ENCODE results near the gene AK9. TPM values are rescaled to one million over a fixed set of nuclear protein-coding genes. Genes with fewer than 3 reads are reported as not detected.
"Not testable (repeated sequence)": the region's sequence is repeated elsewhere in the genome, so short reads cannot be mapped to it uniquely, and the experiment has no call there.

AK9 gene
- total RNA-seq, 1 donor from 2014 or later = 5.8 TPM

DNA sequence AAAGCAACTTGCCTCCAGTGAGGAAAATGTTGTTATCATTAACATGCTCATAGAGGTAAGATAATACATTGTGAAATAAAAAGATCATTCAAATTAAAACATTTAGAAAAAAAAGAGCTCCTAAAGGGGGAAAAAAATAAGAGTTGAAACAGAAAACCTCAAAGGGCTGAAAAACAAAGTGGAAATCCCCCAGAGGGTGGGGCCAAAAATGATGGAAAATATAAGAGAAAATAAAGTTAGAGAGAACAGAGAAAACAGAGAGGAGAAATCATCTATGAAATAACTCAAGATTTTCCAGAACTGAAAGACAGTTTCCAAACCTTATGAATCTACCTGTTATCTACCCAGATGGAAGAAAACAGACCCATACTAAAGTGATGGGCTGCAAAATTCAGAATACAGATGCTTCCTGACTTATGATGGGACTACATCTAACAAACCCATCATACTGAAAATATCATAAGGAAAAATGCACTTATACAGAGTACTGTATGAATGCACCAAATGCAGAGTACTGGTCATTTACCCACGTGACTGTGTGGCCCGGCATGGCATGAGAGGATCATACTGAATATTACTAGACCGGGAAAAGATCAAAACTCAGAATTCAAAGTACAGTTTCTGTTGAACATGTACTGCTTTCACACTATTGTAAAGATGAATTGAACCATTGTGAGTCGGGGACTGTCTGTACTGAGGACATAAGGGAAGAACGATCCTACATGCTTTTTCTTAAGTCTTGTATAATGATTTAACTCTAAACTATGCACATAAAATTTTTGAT, 212.0 kb downstream of the AK9 start:
- no peak for DNase-seq

DNA sequence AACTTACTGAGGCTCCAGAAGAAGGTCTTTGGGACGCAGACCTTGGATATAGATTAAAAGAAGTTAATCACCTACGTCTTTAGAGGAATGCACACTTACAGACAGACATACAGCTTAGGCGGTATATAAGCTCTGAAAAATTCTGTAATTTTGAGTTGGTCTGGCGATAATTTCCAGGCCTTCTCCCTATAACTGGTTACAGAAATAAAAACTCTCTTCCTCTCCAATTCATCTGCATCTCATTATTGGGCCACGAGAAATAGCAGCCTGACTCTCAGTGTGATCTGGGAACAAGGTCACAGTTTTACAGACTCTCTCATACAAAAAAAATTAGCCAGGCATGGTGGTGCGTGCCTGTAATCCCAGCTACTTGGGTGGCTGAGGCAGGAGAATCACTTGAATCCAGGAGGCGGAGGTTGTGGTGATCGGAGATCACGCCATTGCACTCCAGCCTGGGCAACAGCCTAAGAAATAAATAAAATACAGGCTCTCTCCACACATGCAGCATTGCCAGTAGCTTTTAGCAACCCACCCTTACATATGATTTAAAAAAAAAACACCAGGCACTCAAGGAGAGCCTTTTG, 212.7 kb downstream of the AK9 start:
- peak; percentile 16 for DNase-seq

DNA sequence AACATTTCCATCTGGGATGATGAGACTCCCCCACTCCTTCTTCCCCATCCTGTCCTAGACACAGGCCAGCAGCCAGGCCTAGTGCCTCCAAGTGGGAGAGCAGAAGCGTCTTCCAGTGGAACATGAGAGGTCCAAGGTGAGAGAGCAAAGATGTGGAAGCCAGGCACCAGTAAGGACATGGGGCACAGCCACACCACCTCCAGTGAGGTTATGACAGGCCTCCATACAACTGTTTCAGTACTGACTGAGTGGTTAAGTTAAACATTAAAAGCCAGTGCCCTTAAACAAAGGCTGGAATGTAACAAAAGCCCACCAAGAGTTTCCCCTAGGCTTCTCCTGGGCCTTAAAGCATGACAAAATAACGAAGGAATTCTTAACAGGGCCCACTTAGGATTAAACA, 213.3 kb downstream of the AK9 start:
- DNase-seq = no peak

DNA sequence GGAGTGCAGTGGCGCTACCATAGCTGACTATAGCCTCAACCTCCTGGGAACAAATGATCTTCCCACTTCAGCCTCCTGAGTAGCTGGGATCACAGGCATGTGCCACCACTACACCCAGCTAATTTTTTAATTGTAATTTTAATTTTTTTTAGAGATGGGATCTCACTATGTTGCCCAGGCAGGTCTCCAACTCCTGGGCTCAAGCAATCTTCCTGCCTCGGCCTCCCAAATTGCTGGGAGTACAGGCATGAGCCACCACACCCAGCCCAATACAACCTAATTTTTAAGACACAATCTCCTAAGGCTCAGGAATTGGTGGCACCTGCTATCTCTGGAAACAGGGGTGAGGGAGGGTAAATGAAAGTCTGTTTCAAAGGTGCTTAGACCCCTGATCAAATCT, 213.8 kb downstream of the AK9 start:
- DNase-seq = no peak

DNA sequence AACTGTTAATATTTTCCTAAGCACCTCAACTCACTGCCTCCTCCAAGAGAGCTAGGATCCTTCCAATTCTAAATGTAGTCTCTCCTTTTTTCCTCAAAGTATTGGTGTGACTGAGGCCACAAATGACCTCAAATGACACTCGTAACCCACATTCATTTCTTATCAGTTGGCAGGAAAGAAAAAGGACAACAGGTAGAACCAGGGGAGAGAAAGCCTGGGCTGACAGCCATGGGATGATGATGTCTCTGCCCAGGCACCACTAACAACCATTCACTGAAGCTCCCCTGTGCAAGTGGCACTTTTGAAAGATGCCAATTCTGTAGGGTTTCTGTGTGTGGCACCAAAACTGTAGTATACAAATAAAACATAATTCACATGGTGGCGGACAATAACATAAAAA, 215.4 kb downstream of the AK9 start:
- no peak for DNase-seq

DNA sequence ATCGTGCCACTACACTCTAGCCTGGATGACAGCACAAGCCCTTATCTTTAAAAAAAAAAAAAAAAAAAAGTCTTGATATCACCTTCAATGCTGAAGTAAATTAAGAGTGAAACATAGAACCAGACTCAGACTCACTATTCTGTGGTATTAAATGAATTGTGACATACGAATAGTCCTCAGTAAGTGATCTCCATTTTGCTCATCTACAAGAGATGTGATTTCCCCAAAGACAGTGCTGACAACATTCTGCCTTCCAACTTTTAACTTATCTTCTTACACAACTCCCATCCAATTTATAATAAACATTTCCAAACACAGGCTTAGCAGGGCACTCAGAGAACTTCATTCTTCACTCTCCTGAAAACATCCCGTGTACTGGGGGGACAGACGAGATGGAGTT, 216.0 kb downstream of the AK9 start:
- no peak for DNase-seq

DNA sequence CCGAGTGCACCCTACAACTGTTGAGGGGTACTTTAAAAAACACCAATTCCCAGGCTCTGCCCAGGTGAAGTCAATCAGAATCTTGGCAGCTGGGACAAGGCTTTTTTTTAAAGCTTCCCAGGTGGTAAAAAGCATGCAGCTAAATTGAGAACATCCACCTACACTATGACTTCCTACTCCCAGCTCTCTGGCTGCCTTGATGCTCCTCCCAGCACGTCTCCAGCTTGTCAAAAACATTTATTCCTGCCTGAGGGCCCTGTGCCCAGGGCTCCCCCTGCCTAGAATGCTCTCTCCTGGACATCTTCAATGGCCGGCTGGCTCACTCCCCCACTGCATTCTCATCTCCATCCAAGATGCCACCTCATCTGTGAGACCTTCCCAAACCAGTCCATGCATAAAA, 217.9 kb downstream of the AK9 start:
- no peak for DNase-seq

DNA sequence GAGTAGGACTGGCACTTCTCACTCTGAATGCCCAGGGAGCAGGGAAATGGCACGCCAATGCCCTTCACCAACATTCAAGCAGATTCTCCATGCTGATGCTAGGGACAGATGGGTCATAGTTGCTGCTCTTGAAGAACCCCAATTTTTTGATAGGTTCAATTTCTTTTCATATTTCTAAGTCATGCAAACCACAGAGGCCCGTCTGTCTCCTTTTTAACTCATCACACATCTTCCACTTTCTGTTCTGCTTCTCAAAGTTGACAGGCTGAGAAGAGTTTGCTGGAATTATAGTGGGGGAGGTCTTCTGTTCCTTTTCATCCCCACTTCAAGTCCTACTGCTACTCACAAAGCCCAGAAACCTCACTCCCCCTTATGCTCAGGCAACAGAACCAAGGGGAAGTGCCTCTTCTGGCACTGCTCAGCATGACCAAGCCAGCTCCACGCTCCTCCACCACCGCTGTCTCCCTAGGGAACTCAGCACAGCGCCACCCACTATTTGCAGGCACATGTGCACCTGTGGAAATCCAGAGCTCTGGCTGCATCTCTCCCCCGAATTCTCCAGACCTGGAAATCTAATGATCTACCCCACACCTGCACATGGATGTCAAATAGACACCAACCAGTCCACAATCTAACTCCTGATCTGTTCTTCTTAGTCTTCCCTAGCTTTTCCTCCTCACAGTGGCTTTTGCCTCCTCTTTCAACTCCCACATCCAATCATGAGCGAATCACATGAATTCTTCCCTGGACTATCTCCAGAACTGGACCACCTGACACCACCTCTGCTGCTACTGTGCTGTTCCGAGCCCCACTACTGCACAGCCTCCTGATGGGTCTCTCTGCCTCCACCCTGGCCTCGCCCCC, 218.6 kb downstream of the AK9 start:
- no peak for DNase-seq

DNA sequence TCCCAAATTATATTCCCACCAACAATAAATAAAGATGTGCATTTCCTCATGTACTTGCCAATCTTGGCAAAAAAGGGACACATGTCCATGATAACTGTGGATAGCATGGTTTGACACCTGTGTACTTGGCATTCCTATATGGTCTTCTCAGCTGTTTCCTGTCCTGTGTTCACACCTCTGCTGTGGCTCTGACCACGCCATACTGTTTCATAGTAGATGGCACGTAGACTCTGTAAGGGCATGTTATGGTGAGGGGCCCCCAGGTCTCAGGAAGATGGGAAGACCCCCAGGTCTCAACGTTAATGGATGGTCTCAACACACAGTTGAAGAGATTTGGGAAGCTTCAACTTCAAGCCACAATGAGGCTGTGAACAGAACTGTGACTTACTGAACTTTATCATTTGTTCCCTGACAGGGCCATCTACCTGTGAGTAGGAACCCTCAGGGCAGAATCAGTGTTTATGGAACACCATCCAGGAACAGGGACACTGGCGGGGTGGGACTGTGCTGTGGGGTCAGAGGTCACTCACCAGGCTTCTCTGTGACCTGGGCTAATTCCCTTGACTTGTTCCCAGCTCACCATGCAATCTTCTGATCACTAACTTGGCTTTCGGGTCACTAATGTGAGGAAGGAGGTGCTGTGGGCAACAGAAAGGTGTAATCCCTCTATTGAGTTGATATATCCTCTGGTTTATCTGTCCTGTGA, 219.7 kb downstream of the AK9 start:
- DNase-seq = no peak

DNA sequence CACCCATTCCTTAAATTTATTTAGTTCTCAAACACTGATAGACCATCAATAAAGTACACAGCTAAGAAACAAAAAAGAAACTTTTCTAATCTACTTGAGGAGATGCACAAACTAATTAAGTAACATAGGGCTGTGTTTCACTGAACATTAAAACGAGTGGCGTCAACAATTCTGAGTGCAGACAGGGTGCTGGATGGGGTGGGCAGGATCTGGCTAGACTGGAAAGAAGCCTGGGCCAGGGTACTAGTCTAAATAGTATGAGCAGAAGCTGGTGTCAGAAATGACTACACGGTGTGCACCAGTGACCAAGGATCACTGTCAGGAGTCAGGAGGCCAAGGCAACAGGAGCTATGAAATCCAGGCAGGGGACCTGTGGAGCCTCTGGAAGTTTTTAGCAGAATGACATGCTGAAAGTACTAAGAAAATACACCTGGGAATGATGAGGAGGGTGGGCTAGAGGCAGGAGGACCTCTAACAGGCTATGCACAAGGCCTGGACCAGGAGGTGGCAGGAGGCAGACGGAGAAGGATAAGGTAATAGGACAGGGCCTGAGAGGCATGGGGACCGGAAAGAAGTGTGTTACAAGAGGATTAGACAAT, 221.3 kb downstream of the AK9 start:
- DNase-seq = no peak

DNA sequence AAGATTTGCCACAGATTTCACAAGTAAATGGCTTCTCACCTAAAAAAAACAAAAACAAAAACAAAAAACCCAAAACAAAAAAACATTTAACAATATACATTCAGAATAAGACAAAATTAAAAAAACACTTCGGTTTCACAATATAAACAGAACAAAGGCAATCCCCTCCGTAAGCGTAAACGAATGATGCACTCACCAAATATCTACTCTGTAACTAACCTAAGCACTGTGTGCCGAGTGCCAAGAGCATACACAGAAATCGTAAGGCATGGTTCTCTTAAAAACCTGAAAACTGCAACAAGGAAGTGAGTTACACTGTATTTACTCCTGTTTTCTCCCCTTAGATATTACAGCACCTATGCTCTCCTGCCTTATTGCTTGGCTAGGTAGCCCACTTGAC, 223.3 kb downstream of the AK9 start:
- no peak for DNase-seq

DNA sequence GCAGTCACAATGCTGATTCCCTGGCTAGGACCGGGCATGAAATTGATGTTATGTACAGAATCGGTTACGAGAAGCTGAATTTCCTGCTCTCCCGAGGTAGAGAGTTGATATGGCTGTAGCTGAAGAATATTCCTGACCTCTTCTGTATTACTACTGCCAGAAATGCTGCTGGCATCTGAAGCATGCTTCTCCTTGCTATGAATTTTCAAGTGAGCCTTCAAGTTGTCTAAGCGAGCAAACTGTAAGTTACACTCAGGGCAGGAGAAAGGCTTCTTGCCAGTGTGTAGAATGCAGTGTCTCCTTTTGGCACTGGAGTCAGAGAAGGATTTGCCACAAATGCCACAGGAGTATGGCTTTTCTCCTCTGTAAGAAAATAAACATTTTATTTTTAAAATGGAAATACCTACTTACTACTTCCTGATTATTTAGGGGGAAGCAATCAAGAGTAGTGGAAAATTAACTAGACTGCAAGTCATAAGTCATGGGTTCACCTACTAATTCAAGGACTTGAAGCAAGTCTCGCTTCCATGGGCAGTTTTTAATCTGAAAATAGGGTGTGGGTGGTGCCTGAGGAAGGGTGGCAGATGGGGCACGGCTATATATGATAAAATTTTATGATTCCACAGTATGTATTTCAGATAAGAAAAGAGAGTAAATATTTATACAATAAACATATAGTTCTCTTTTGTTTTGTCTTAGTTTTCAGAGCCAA, 224.6 kb downstream of the AK9 start:
- no peak for DNase-seq

DNA sequence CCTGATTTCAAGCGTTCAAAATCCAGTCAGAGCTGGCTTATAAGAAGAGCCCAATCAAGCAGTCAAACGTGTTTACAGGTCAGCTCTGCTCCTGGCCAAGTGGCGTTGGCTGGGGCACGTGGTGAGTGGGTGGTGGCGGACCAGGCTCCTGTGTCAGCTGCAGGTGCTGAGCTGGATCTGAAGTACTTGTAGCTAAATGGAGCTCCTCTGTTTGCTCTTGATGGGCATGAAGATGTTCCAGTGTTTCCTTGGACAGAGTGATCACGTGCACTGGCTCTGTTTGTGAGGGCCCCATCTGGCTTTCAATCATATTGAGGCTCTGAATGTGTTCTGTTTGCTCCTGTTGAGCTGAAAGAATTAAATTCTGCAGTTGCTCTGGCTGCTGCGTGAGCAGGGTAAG, 225.2 kb downstream of the AK9 start:
- no peak for DNase-seq

DNA sequence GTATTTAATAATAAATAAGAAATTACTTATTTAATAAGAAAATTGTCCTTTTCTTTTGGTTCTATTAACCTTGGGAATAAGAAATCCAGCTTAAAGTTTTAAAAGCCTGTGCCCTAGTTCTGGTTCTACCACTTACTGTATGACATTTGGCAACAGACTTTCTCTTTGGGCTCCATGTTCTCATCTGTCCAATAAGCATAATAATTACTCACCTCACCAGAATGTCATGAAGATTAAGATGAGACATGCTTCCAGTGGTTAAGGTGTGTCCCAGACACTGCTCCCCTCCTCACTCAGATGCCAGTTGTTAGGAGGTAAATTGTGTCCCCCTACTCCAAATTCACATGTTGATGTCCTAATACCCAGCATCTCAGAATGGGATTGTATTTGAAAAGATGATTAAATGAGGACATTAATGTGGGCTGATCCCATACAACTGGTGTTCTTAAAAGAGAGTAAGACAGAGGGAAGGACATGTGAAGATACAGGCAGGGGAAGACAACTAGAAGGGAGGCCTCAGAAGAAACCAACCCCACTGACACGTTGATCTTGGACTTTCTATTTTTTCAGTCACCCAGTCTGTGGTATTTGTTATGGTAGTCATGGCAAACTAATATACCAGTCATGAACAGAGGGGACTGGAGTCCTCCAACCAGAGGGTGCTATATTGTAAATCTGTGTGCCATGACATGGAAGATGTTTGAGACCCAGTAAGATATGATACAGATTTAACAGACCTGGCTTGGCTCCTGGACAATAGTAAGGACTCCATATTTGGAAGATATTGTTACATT, 229.1 kb downstream of the AK9 start:
- no peak for DNase-seq

DNA sequence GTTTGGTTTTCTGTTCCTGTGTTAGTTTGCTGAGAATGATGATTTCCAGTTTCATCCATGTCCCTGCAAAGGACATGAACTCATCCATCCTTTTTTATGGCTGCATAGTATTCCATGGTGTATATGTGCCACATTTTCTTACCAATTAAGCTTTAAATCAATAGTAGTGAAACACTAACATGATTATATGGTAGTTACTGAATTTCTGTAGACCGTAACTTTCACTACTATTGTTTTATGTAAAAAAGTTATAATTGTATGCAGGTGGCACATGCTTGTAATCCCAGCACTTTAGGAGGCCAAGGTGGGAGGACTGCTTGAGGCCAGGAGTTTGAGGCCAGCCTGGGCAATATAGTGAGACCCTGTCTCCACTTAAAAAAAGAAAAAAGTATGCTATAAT, 229.8 kb downstream of the AK9 start:
- not testable (repeated sequence) for DNase-seq

DNA sequence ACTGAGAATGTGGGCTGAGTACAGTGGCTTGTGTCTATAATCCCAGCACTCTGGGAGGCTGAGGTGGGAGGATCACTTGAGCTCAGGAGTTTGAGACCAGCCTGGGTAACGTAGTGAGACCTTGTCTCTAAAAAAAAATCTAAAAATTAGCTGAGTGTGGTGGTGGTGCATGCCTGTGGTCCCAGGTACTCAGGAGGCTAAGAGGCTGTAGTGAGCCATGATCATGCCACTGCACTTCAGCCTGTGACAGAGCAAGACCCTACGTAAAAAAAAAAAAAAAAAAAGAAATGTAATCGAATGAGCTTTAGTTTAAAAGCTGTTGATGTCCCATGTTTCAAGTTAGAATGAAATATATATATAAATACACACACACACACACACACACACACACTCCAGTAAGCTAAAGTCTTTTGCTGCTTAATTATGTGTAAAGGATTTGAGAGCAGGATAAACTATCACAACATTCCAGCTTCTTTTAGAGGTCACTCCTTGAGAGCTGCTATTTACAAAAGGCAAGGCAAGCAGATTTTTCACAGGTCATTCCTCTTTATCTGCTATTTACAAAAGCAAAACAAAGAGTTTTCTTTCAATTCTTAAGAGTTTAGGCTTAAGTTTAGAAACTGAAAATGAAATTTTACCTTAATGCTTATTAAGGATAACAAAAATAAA, 230.7 kb downstream of the AK9 start:
- DNase-seq = no peak

DNA sequence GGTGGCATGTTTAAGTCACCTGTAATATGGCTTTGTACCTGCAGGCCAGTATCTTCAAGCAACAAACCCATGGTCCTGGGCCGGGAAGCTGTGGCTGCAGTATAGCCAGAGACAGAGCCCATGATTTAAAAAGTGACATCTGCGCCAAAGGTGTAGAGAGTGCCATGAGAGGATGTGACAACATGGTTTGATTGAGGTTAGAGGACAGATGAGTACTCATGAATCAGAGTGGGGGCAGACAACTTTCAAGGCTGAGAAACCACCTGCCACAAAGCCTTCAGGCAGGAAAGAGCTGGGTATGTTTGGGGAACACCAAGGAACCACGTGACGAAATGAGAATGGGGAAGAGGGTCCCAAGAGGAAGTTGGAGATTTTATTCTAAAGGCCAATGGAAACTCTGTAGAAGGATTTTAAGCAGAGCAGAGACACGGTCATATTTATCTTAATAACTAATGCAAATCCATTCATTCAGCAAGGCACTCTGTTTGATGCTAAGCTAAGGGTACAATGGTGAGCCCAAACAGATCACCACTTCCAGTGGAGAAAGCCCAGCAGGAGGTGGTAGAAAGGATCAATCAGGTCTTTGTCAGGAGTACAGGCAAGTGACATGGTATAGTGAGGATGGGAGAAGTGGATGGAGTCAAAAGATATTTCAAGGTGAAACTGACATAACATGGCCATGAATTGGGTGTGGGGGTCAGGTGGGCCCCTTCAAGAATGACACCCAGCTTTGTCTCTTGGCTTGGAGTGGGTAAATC, 232.0 kb downstream of the AK9 start:
- no peak for DNase-seq

DNA sequence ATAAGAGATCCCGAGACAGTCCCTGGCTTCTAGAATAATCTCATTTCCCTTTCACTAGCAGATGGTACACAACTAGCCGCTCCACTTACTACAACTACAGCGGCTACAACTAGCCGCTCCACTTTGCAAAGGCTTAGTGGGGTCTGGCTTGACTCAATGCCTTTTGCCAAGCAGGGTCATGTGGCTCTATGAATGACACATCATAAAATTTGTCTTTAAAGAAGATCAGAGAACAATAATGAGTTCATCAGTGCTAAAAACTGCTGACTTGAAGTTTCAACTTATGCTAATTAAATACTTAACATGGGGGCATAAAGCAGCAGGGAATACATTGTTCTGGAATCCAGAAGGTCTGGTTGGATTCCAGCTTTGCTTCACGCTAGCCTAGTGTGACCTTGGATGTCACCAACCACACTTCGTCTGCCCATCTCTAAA, 233.4 kb downstream of the AK9 start:
- DNase-seq = peak; percentile 54
